Measurements from ENCODE around the gene PRKN.

DNA sequence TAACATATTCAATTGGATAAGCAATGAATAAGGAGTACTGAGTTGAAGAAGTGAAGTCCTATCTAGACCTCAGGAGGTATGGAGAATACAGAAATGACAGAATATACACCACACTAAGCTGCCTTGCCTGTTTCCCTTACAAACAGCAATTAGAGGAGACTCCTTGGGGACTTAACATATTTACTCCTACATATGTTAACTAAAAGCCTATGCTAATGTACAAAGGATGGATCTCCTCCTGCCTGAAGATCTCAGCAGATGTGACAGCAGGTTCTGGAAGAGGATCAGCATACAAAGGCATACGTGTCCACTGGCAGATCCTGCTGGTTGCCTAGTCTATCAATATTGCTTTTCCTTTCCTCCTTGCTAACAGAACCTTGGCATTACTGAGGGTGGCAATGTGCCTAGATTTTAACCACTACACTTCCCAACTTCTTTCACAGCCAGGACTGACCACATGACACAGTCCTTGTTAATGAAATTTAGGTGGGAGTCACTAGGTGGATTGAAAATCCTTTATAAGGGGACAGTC, 29.6 kb downstream of the PRKN start:
- TF ChIP-seq, protein P1, sequence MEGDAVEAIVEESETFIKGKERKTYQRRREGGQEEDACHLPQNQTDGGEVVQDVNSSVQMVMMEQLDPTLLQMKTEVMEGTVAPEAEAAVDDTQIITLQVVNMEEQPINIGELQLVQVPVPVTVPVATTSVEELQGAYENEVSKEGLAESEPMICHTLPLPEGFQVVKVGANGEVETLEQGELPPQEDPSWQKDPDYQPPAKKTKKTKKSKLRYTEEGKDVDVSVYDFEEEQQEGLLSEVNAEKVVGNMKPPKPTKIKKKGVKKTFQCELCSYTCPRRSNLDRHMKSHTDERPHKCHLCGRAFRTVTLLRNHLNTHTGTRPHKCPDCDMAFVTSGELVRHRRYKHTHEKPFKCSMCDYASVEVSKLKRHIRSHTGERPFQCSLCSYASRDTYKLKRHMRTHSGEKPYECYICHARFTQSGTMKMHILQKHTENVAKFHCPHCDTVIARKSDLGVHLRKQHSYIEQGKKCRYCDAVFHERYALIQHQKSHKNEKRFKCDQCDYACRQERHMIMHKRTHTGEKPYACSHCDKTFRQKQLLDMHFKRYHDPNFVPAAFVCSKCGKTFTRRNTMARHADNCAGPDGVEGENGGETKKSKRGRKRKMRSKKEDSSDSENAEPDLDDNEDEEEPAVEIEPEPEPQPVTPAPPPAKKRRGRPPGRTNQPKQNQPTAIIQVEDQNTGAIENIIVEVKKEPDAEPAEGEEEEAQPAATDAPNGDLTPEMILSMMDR (IDR thresholded peaks at IDR 0.05; ENCODE audit: low read length), result no peak
- no peak for TF ChIP-seq EZH2 (IDR thresholded peaks at IDR 0.05; ENCODE audit: borderline replicate concordance, low read length)

All from OCI-LY1 (cell line).